Measurements from ENCODE around the gene SDK2. TPM values are rescaled to one million over a fixed set of nuclear protein-coding genes. Genes with fewer than 3 reads are reported as not detected.

The SDK2 gene
- total RNA-seq, 1 donor from 2014 or later, result 31.8 TPM

DNA sequence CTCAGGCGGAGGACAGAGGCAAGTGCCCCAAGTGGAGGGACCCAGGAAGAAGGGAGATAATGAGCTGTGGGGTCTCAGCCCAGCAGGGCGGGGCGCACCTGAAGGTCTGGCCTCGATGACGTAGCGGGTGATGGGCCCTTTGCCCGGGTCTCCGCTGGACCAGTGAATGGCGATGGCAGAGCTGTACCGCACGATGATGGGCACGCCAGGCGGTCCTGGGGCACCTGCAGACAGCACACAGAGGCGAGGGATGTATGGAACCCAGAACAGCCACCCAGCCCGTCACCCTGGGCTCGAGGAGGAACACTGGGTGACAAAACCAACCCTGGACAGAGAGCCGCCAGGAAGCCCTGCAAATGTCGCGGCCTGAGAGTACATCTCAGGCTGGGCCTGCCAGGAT, 286.3 kb downstream of the SDK2 start:
- H3K9me3 Mint-ChIP-seq, result no peaks in the 10 kb centered on the region
- no peak overlapping the region for H3K27ac Mint-ChIP-seq
- no peak overlapping the region for H3K4me3 Mint-ChIP-seq
- H3K27me3 Mint-ChIP-seq (ENCODE audit: low read depth), result no peaks in the 10 kb centered on the region
- H3K36me3 Mint-ChIP-seq, result no peaks in the 10 kb centered on the region
- peaks cover 22% of the 10 kb centered on the region for H3K4me1 Mint-ChIP-seq
- DNase-seq (ENCODE audit: low spot score in 2 of 2, unreplicated experiment in 2 of 2), result no peak
- TF ChIP-seq, protein P1, sequence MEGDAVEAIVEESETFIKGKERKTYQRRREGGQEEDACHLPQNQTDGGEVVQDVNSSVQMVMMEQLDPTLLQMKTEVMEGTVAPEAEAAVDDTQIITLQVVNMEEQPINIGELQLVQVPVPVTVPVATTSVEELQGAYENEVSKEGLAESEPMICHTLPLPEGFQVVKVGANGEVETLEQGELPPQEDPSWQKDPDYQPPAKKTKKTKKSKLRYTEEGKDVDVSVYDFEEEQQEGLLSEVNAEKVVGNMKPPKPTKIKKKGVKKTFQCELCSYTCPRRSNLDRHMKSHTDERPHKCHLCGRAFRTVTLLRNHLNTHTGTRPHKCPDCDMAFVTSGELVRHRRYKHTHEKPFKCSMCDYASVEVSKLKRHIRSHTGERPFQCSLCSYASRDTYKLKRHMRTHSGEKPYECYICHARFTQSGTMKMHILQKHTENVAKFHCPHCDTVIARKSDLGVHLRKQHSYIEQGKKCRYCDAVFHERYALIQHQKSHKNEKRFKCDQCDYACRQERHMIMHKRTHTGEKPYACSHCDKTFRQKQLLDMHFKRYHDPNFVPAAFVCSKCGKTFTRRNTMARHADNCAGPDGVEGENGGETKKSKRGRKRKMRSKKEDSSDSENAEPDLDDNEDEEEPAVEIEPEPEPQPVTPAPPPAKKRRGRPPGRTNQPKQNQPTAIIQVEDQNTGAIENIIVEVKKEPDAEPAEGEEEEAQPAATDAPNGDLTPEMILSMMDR (IDR thresholded peaks at IDR 0.05; ENCODE audit: unreplicated experiment), result no peak

DNA sequence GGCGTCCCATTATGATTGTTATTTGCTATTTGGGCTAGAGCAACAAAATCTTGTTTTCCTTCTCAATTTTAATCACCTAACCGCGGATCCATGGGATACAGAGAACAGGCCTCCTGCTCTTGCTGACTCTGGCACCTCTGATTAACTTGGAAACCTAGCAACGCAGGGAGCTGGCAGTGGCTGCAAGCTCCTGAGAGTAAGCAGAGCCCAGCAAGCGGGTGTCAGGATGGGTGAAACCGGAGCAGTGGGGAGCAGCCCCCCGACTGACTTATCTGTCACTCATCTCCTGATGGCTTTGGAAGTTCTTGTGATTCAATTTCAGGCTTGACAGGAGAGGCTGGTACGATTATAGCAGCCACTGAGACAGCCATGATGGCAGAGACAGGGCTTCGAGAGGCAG, 286.9 kb downstream of the SDK2 start:
- Mint-ChIP-seq H3K36me3 (no peaks in the 10 kb centered on the region), H3K27me3 (ENCODE audit: low read depth) (no peaks in the 10 kb centered on the region), H3K4me1 (peaks cover 22% of the 10 kb centered on the region), H3K27ac (no peak overlapping the region), H3K4me3 (no peak overlapping the region), H3K9me3 (no peaks in the 10 kb centered on the region)
- no peak for DNase-seq (ENCODE audit: low spot score in 2 of 2, unreplicated experiment in 2 of 2)
- TF ChIP-seq, protein P1 (IDR thresholded peaks at IDR 0.05; ENCODE audit: unreplicated experiment), result no peak

DNA sequence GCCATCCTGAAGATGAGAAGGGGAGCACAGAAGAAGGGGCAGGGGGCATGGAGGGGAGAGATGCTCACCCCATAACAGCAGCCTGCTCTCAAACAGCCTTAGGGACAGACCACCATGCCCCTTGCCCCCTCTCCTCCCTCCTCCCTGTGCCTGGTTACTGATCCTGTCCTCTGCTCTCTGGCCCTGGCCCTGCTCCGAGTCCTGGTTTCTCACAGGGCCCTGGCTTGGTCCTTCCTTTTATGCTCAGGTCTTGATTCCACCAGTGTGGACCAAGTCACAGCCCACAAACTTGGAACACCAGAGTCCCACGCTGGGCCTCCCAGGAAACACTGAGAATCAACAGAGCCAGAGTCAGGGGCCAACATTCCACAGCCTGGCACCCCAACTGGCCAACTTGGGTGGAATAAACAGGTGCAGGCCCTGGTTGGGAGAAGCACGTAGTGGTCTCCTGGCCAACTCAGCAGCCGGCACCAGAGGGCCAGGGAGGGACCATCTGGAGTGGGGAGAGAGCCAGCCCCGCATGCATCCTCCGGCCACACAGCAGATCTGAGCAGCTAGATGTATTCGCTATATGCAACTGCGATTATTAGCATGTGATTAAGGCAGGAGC, 287.6 kb downstream of the SDK2 start:
- no peak overlapping the region for H3K27ac Mint-ChIP-seq
- no peak overlapping the region for H3K4me3 Mint-ChIP-seq
- TF ChIP-seq, protein P1 (IDR thresholded peaks at IDR 0.05; ENCODE audit: unreplicated experiment), result no peak
- H3K27me3 Mint-ChIP-seq (ENCODE audit: low read depth), result no peaks in the 10 kb centered on the region
- no peak for DNase-seq (ENCODE audit: low spot score in 2 of 2, unreplicated experiment in 2 of 2)
- no peaks in the 10 kb centered on the region for H3K9me3 Mint-ChIP-seq
- H3K4me1 Mint-ChIP-seq, result peaks cover 20% of the 10 kb centered on the region
- no peaks in the 10 kb centered on the region for H3K36me3 Mint-ChIP-seq

DNA sequence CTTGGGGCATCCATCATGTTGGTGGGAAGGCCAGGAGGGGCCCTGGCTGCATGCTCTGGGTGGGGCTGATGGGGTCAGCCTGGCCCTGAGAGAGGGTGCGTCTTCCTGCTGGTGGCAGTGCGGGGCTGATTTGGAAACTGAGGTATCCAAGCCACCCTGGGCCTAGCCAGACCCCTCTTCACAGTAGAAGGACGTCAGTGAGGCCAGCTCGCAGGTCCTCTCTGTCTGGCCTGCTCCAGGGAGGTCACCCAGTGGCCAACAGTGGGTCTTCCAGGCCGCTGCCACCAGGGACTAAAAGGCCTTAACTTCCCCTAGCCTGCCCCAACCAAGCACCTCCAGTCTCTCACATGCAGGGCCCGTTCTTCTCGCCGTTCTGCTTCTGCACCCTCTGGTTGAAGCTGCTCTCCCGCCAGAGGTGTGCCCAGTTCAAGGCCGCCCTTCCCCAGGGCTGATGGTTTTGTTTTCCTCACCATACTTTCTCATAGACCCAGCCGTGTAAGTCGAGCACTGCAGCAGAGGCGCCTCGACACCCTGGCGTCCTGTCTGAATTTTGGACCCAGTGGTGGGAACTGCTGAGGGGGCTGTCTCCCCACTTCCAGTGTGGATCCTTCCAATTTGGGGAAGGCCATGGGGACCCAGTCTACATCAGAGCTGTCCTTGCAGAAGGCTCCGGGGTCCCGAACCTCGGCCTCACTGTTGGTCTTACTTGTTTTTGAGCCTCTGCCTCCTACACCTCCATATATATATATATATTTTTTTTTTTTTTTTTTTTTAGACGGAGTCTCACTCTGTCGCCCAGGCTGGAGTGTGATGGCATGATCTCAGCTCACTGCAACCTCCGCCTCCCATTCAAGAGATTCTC, 289.6 kb downstream of the SDK2 start:
- peaks cover 3% of the 10 kb centered on the region for H3K36me3 Mint-ChIP-seq
- H3K27me3 Mint-ChIP-seq (ENCODE audit: low read depth), result no peaks in the 10 kb centered on the region
- H3K9me3 Mint-ChIP-seq, result no peaks in the 10 kb centered on the region
- H3K4me3 Mint-ChIP-seq, result no peak overlapping the region
- no peak for DNase-seq (ENCODE audit: low spot score in 2 of 2, unreplicated experiment in 2 of 2)
- TF ChIP-seq, protein P1 (IDR thresholded peaks at IDR 0.05; ENCODE audit: unreplicated experiment), result no peak
- no peak overlapping the region for H3K27ac Mint-ChIP-seq
- peaks cover 5% of the 10 kb centered on the region for H3K4me1 Mint-ChIP-seq

DNA sequence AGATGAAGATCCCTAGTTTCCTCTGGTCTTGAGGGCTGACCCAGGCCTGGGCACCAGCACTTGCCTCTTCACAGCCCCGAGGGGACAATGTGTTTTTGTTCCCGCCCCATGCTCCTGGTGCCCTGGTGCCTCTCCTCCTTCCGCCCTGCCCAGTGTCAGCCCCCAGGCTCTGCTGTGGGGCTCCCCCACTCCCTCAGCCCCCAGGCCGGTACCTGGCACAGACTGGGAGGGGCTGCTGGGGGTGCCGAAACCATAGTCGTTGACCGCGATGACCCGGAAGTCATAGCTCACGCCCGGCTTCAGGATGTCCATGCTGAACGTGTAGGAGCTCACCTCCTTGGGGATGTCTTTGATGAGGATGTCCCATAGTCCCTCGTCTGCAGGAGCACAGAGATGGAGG, 292.0 kb downstream of the SDK2 start:
- H3K27ac Mint-ChIP-seq, result no peak overlapping the region
- peaks cover 24% of the 10 kb centered on the region for H3K4me1 Mint-ChIP-seq
- TF ChIP-seq, protein P1 (IDR thresholded peaks at IDR 0.05; ENCODE audit: unreplicated experiment), result no peak
- no peaks in the 10 kb centered on the region for H3K9me3 Mint-ChIP-seq
- H3K36me3 Mint-ChIP-seq, result peaks cover 3% of the 10 kb centered on the region
- H3K4me3 Mint-ChIP-seq, result no peak overlapping the region
- no peaks in the 10 kb centered on the region for H3K27me3 Mint-ChIP-seq (ENCODE audit: low read depth)
- no peak for DNase-seq (ENCODE audit: low spot score in 2 of 2, unreplicated experiment in 2 of 2)

Measured in mesothelial cell of epicardium (in vitro differentiated cells).